Fibroblast of the conjunctiva (primary cell): ENCODE results near the gene TRIM52.

Experiments used
- DNase-seq: peaks from one replicate; pipeline ENCODE4 v3.0.0-alpha.2; 2010; ENCODE audit warnings: low read depth

Gene TRIM52

DNA sequence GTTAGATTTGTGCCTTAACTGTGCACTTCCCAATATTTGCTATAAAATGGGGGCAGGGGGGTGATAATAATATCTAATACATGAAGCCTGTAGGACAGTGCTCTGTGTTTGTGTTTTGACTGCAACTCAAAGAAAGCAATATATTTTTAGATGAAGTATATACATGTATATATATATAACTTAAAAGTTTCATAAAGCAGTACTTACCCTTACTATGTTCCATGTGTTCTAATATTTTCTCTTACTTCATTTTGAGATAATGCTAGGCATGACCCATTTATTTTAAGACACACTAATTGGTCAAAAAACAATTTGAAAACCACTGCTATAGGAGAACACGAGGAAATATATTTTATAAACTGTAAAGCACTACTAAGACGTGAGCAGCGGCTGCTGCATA, 2.4 kb downstream of the TRIM52 start:
- no peak for DNase-seq

DNA sequence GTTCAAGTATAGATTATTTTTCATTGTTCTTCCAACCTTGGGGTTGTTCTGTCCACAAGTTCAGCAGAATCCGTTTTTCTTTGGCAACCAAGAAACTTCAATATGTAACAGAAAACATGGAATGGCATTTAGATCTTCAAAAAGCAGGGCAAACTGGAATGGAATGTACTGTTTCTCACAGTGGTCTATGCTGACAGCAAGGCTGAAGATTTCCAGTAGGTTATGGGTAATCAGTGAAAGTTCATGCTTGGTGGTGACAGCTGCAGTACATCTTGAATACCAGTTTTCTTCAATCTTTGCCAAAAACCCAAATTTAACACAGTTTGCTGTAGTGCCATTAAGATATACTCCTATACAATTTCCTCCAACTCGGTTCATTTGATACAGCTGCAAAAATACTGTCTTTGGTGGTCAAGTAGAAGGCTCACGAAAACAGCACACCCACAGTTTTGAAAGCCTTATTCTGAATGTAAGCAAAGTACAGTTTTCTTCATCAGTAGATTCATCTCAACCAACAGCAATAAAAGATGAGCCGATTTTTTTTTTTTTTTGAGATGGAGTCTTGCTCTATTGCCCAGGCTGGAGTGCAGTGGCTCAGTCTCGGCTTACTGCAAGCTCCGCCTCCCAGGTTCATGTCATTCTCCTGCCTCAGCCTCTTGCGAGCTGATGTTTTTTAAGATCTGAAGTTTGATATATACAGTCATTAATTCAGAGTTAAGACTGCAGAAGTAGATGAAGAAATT, 4.9 kb downstream of the TRIM52 start:
- no peak for DNase-seq

DNA sequence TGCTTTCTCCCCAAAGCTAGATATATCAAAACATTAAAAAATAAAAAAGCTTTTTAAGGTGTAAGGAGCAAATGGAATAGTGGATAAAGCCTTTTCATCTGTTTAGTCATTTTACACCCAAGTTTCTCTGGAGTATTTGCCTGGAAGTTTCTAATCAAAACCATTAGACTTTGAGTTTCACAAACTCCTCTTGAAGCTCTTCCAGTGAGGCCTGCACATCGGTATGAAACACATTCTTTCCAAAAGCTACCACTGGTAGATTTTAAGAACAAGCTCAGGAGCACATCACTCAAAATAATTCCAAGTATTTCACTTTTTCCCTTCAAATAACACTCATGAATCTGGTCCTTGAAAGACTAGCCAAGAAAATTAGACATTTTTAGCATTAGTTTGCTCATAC, 5.7 kb downstream of the TRIM52 start:
- no peak for DNase-seq

DNA sequence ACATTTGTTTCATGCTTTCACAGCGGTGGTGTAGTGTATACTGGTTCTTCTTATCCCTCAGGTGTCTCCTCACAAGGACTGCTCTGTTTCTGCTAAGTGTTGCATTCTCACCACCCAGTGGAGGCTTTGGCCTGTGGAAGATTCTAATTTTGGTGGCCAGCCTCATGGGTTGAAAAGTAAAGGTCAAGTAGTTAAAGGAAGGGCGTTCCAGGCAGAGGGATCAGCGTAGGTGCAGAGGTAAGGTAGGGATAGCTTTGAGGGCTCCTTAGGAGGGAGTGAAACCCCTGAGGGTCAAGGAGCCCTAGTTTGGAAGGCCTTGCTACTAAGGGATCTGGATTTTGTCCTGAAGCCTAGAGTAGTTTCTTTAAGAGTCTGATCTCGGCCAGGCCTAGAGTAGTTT, 12.7 kb downstream of the TRIM52 start:
- DNase-seq: no peak

DNA sequence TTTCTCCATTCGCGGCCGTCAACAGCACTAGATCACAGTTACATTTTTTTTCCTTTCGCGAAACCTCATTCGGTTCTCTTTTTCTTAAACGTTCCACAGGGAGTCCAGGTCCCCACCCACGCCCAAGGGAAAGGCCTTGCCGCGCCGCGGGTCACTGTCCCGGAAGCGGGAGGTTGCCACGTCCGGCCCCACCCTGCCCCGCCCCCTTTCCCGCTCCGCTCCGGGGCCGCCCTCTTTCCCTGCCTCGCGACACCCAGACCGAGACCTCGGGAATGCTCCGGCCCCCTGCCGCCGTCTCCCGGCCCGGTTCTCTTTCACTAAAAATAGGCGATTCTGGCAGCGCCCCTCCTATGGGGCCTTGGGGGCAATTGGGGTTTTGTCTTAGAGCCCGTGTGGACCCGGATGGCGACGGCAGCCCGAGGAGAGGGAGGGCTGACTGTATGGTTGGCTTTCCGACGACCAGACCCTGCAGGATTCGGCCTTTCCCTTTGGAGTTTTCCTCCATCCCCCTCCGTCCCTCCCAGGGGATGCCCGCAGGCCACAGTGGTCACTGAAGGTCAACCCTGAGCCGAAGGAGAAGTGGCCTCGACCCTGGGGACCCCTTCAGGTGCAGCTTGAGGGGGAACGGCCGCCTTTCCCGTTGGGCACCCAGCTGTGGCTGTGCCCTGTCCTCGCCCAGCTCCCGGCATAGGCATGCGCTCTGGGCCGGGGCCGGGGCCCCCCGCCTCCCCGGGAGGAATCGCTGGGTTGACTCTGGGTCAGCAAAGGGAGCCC, 14.5 kb downstream of the TRIM52 start:
- peak; percentile 67 for DNase-seq

DNA sequence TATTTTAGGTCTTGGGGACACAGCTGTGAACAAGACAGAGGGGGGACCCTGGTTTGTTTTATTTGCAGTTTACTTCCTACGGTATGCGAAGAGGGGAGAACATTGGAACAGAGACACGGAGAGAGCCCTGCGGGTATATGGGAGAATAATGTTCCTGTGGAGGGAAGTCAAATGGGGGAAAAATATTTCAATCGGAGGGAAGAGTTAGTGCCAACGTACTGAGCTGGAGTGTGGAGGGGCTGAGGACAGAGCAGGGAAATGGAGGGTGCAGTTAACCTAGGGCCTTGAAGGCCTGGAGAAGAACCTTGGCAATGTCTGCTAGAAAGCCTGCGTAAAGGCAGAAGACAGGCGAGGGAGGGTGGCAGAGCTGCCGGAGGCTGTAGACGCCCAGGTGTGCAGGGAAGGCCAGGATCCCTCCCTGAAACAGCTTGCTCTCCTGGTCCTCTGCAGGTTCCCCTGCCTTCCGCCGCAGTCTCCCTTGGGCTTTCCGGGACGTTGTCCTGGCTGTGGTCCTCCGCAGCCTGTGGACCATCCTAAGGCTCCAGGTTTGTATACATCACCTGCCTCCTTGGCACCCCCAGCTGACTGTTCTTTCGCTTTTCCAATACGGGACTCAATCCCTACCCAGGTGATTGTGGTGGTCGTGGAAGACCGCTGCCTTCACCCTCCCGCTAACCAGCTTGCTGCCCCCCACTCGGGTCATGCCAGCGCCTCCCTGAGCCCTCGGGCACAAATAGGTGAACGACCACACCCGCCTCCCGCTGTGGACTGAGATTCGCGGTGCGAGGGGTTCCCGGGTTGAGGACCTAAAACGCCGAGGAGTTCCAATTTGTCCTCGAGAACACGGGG, 15.3 kb downstream of the TRIM52 start:
- DNase-seq: no peak

DNA sequence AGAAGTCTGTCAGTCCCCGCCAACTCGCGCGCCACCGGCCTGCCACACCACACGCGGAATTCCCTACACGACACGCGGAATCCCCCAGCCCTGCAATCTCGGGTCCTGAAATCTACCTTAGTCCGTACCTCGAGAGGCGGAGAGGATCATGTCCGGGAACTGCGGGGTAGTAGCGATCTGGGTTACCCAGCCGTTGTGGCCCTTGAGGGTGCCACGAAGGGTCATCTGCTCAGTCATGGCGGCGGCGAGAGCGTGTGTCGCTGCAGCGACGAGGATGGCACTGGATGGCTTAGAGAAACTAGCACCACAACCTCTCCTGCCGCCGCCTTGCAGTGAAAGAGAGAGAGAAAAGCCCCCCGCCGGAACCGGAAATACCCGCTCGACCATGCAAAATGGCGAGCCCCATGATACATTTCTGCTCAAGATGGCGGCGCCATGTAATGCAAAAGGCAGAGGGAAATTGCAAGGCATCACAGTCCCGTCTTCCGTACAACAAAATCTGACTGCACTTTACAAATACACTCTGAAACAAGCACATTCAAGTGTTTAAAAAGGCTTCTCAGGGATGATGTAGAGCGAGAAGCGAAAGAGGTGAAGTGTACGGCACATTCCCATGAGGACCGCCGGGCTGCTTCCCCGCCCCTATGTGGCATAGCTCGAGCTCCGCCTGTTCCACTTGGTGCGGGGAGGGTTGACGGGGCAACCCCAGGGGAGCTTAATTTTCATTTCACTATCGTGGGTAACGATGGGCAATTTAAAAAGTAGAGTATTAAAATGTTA, 17.2 kb downstream of the TRIM52 start, which contains the start of gene RACK1:
Gene RACK1 (minus strand): TSS at position 343 of the 780 bp plus-strand sequence. CDS start 106 bp downstream, at position 237.
- peak; percentile 75 for DNase-seq

DNA sequence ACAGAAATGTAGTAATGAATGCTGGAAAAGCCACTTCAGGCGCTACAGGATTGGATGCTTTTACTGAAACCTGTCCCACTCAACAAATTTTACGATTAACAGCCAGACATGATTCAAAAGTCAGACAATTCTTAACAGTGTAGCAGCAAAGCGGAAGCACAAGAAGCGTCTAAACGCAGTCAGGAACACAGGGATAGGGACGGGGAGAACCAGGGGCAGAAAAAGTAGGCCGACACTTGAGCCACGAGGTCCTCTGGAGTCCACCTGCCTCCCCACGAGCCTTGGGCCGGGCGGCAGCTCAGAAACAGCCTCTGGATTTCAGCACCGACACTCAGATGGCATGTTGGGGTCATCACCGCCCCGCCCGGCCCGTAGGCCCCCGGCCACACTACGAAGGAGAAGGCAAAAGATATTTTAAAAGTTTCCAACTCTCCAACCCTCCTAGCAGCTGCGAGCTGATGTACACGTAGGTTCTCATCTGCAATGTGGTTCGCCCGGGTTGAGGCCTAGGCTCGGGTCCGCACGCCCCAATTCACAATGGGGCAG, 17.9 kb downstream of the TRIM52 start:
- DNase-seq: no peak

DNA sequence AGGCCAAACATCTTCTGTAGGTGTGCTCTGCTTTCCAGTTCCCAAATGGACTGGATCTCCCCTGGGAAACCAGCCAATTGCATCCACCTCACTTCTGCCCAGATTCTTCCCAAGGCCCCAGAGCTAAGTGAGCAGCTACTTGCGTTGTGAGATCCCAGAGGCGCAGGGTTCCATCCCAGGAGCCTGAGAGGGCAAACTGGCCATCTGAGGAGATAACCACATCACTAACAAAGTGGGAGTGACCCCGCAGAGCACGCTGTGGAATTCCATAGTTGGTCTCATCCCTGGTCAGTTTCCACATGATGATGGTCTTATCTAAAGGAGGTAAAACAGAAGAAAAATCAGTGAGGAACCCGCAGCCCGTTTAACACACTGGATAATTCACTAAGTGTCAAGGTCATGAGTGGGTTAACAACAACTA, 18.9 kb downstream of the TRIM52 start:
- DNase-seq: no peak

DNA sequence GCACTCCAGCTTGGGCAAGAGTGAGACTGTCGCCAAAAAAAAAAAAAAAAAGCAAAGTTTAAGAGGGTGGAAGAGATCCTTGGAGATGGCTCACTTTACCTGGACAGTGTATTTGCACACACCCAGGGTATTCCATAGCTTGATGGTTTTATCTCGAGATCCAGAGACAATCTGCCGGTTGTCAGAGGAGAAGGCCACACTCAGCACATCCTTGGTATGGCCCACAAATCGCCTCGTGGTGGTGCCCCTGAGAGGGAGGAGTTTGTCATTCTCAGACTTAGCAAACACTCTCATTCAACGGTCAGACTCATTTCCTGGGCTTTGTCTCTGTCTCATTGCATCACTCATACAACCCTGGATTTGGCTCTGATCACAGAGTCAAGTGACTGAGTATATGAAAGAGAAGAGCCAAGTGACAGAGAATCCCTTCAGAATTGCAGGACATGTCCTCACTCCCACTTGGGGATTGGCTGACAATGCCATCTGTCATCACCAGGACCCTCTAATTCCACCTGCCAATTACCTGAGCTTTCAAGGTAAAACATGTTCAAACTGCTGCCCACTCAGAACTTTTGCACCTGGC, 19.5 kb downstream of the TRIM52 start:
- peak; percentile 77 for DNase-seq

DNA sequence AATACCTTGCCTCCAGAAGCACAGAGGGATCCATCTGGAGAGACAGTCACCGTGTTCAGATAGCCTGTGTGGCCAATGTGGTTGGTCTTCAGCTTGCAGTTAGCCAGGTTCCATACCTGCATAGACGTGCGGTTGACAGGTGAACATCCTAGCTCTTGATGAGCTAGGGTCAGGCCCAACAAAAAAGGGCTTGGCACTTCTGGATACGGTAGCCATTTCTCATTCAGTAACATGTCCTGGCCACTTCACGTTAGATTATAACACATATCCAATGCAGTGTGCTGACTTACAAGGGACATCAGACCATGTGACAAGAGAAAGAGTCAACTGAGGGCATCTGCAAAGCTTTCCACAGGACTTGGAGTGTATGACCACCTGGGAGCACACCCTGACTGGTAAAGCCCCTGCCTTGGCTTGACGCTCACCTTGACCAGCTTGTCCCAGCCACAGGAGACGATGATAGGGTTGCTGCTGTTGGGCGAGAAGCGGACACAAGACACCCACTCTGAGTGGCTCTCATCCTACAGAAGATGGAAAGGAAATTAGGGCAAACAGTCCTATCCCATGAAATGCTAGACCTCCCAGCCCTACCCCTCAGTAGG, 21.8 kb downstream of the TRIM52 start:
- no peak for DNase-seq

DNA sequence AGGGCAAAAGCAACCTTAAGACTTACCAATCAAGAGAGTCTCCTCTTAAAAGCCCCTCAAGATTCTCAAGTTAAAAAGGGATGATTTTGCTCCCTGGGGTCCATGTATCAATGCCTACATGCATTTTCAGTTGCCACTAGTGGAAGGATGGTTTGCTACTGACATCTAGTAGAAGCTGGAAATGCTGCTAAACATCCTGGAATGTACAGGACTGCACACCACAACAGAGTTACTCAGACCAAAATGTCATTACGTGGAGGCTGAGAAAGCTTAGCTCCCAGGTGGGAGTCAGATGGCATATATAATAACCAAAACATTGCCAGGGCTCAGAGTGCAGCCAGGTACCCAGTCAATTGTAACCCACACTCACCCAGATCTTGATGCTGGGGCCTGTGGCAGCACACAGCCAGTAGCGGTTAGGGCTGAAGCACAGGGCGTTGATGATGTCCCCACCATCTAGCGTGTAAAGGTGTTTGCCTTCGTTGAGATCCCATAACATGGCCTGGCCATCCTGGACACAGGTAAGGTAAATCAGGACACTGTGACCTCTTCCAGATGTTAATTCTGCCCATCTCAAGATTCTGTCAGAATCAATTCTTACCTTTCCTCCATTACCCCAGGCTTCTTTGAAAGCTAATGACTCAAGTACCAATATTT, 23.1 kb downstream of the TRIM52 start:
- DNase-seq: no peak

DNA sequence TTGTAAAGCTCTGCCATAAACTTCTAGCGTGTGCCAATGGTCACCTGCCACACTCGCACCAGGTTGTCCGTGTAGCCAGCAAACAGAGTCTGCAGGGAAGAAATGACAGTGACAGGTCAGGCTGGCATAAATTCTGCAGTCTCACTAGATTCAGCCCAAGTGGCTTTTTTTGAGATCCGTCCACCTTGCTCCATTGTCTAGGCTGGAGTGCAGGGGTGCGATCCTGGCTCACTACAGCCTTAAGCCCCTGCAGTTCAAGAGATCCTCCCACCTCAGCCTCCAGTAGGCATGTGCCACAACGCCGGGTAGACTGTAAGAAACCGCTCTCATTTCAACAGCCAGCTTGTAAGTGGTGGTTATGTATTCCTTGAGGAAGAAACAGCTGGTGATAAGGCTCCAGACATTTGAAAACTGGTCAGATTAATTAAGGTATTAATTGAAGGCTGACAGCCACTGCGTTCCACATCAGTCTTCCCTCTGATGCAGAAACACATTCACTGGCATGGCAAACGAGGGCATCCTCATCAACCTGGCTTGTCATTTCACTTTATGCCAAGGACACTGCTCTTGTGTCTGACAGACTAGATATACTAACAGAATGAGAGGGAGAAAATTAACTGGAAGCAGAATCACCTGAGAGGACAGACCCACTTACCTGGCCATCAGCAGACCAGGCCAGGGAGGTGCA, 23.8 kb downstream of the TRIM52 start:
- no peak for DNase-seq

DNA sequence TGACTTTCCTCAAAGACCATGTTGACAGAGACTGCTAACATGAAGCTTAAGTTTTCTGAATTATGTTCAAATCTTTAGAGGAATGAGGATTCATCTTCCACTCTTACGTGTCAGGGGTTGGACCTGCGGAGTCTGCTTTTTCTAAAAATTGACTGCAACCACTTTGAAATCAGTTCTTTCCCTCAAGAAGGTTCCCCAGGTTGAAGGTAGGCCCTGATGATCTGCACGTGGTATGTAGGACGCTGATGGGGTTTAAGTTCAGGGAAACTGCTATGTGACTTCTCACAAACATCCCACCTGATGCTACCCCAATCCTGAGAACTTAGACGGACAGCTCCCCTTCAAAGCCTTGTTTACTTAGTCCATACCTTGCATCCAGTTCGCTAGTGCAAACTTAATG, 24.5 kb downstream of the TRIM52 start:
- no peak for DNase-seq

DNA sequence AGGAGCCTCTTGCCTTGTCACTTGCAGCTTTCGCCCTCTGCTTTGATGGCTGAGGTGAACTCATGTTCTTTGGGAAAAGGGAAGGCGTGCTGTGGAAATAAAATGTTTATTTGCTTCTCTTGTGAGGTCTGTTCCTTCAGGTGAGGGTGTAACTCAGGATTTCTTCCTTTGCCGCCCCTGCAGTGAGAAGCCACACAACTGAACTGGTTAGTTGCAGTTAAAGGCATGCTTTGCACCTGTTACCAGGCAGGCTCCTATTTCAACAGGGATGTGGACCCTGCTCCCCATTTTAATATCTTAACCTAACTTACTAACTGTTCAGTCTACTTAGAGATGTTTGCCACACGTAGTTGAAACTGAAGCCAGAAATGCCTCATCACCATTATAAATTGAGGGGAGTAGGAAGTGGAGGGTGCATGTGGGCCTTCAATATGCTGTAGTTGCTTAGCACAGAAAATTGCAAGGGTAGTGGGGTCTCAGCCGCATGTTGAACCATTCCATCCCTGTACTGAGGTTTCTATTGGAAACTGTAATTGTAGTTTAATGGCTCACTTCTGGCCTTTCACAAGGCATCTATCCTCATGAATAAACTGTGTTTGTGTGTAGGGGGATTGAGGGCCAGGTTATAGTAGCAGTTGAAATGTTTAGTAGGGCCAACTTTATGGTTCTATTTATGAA, 25.1 kb downstream of the TRIM52 start:
- DNase-seq: no peak

DNA sequence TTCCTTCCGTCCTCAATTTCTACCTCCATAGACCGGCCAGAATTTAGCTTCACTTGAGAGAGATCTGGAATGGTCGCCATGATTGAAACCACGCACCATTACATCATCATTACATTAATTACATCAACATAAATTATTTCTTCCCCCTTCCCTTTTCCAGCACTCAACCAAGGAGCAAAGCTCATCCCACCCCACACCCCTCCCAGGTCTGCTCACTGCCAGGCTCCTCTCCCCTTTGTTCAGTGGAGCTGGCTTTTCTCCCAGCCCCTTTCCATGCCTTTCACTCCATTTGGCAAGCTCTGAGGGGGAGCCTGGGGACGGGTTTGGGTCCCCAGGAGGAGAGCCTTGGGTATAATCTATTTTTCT, 25.6 kb downstream of the TRIM52 start:
- no peak for DNase-seq

DNA sequence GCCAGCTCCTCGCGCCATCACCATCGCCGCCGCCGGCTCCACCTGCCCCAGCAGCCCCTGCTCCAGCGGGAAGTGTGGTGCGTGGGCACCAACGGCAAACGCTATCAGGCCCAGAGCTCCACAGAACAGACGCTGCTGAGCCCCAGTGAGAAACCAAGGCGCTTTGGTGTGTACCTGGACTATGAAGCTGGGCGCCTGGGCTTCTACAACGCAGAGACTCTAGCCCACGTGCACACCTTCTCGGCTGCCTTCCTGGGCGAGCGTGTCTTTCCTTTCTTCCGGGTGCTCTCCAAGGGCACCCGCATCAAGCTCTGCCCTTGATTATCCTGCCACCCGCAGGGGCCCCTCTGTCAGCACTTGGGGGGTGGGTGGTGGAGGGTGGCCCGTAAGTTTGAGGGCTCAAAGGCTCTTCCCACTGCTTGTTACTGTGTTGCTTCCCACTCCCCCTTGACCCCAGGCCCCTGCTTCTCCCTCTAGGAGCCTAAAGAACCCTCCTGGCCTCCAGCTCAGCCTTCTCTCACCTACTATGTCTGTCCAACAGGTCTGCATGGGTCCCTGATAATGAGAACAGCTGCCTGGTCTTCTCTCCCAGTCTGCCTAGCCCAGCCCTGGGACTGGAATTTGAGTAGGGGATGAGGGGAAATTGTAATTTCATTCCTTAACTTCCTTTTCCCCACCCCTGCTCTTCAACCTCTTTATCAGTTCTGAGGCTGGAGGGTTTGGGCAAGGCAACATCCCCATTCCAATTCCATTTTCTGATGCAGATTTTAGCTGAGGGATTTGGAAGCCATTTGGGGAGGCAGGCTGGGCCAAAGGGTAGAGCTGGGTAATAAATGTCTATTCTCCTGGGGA, 26.3 kb downstream of the TRIM52 start:
- no peak for DNase-seq
